NT2/D1 (cell line): ENCODE results near the gene GRID2.

ENCODE experiments used
- SUZ12 ChIP-seq: IDR thresholded peaks from 2 replicates; pipeline ENCODE4 v1.6.1; 2011; ENCODE audit not compliant: insufficient read length, insufficient read depth; ENCODE audit errors: extremely low read depth
- ZNF274 ChIP-seq: IDR thresholded peaks from 2 replicates; pipeline ENCODE4 v1.6.1; 2011; ENCODE audit warnings: mild to moderate bottlenecking, low read depth, low read length

GRCh38 chr4:92334716-92335350, 31.1 kb downstream of the GRID2 start:
- TF ChIP-seq SUZ12 (no peak), ZNF274 (no peak)
